Loucy (cell line): ENCODE results near the gene GPR18.

Experiments used
- H2AFZ ChIP-seq: fragments of 200-600 bp; sonication (generic); 2 replicates; pipeline ENCODE4 v1.6.0; 2016; ENCODE audit warnings: antibody characterized with exemption, mild to moderate bottlenecking, low read length, moderate library complexity
- H3F3A ChIP-seq: fragments of 200-600 bp; 2 replicates; pipeline ENCODE4 v1.6.0; 2016; ENCODE audit warnings: antibody characterized with exemption, low read depth, mild to moderate bottlenecking
- H3K27me3 ChIP-seq: fragments of 200-600 bp; sonication (generic); 2 replicates; pipeline ENCODE4 v1.6.1; 2014; ENCODE audit warnings: low read length, mild to moderate bottlenecking; ENCODE audit not compliant: insufficient read depth, poor library complexity, severe bottlenecking
- H3K36me3 ChIP-seq: fragments of 200-600 bp; sonication (generic); 2 replicates; pipeline ENCODE4 v1.6.1; 2016; ENCODE audit warnings: low read length; ENCODE audit not compliant: insufficient read depth
- H3K4me1 ChIP-seq: fragments of 200-600 bp; sonication (generic); 2 replicates; pipeline ENCODE4 v1.5.1; 2014; ENCODE audit warnings: low read length, mild to moderate bottlenecking; ENCODE audit not compliant: insufficient read depth, poor library complexity, severe bottlenecking
- H3K4me2 ChIP-seq: fragments of 200-600 bp; sonication (generic); 2 replicates; pipeline ENCODE4 v1.6.0; 2014; ENCODE audit warnings: antibody characterized with exemption, low read length, low read depth, mild to moderate bottlenecking; ENCODE audit not compliant: poor library complexity, severe bottlenecking
- H3K4me3 ChIP-seq: fragments of 200-600 bp; sonication (generic); 2 replicates; pipeline ENCODE4 v1.5.1; 2014; ENCODE audit warnings: low read length, mild to moderate bottlenecking, mixed read lengths; ENCODE audit not compliant: poor library complexity, severe bottlenecking
- H3K79me2 ChIP-seq: fragments of 200-600 bp; sonication (generic); 2 replicates; pipeline ENCODE4 v1.6.1; 2014; ENCODE audit warnings: low read length; ENCODE audit not compliant: insufficient read depth
- H3K9ac ChIP-seq: fragments of 200-600 bp; sonication (generic); 2 replicates; pipeline ENCODE4 v1.6.0; 2014; ENCODE audit warnings: mild to moderate bottlenecking, low read depth, low read length, moderate library complexity; ENCODE audit not compliant: poor library complexity, severe bottlenecking
- H3K9me2 ChIP-seq: fragments of 200-600 bp; sonication (generic); replicated peaks from 2 replicates; pipeline ENCODE4 v1.6.1; 2016; ENCODE audit warnings: low read depth, low read length, mixed read lengths
- H3K9me3 ChIP-seq: fragments of 200-600 bp; sonication (generic); 2 replicates; pipeline ENCODE4 v1.6.1; 2014; ENCODE audit warnings: mild to moderate bottlenecking, antibody characterized with exemption, low read length, low read depth; ENCODE audit not compliant: insufficient read depth
- H4K20me1 ChIP-seq: fragments of 200-600 bp; sonication (generic); 2 replicates; pipeline ENCODE4 v1.6.0; 2014; ENCODE audit warnings: antibody characterized with exemption, low read length, mild to moderate bottlenecking; ENCODE audit not compliant: insufficient read depth, poor library complexity, severe bottlenecking
- CTCF ChIP-seq: fragments of 200-600 bp; sonication (generic); conservative IDR thresholded peaks from 2 replicates; pipeline ENCODE4 v1.5.1; 2014; ENCODE audit warnings: mild to moderate bottlenecking, antibody characterized with exemption, low read length
- EZH2phosphoT487 ChIP-seq: fragments of 200-600 bp; IDR thresholded peaks from 2 replicates; pipeline ENCODE4 v1.6.1; 2018; ENCODE audit warnings: antibody characterized with exemption, mild to moderate bottlenecking, moderate library complexity, borderline replicate concordance

Gene GPR18

GRCh38 chr13:99278200-99278599 lies 20.0 kb upstream of the GPR18 start:
- Histone ChIP-seq H3K36me3 (peaks cover 23% of the 10 kb centered on the region; the same call in 1 of the 2 replicates), H3F3A (peaks cover 4% of the 10 kb centered on the region; the same call in 1 of the 2 replicates), H3K4me1 (peaks cover 84% of the 10 kb centered on the region), H3K4me3 (peak overlapping the region; percentile 52), H3K4me2 (peak overlapping the region; percentile 60), H3K9ac (peak overlapping the region; percentile 60), H2AFZ (no peak overlapping the region), H3K9me3 (no peaks in the 10 kb centered on the region), H4K20me1 (peaks cover 5% of the 10 kb centered on the region), H3K79me2 (peaks cover 62% of the 10 kb centered on the region), H3K27me3 (no peaks in the 10 kb centered on the region), H3K9me2 (no peaks in the 10 kb centered on the region)
- no peak for TF ChIP-seq EZH2phosphoT487
- TF ChIP-seq CTCF = no peak

GRCh38 chr13:99277629-99278028 lies 19.4 kb upstream of the GPR18 start:
- Histone ChIP-seq H3F3A (peaks cover 2% of the 10 kb centered on the region; the same call in 1 of the 2 replicates), H3K9ac (peak overlapping the region; percentile 60), H3K79me2 (peaks cover 61% of the 10 kb centered on the region), H4K20me1 (peaks cover 5% of the 10 kb centered on the region), H3K9me3 (no peaks in the 10 kb centered on the region), H3K4me3 (peak overlapping the region; percentile 52), H3K36me3 (peaks cover 25% of the 10 kb centered on the region; the same call in 1 of the 2 replicates), H3K27me3 (no peaks in the 10 kb centered on the region), H2AFZ (no peak overlapping the region), H3K4me2 (peak overlapping the region; percentile 60), H3K9me2 (no peaks in the 10 kb centered on the region), H3K4me1 (peaks cover 78% of the 10 kb centered on the region)
- TF ChIP-seq CTCF (no peak), EZH2phosphoT487 (no peak)

DNA sequence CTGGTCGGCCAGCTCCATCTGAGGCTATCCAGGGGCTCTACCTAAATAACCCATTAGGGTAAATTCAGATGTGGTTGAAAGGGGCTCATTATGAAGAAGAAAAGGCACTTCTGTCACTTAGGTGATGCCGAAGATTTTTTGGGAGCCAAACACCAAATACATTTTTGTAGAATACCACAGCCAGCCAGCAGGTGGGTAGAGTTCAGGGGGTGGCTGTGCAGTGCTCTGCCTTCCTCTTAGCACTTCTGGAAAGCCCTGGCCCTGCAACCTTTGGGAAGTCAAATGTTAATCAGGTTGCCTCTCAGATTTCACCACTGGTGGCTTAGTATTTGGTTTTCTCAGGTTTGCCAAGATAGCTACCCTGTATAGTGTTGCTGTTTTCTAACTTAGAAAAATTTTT lies 18.5 kb upstream of the GPR18 start:
- Histone ChIP-seq H3K27me3 (no peaks in the 10 kb centered on the region), H3K4me3 (peak overlapping the region; percentile 24), H3K4me1 (peaks cover 69% of the 10 kb centered on the region), H4K20me1 (peaks cover 5% of the 10 kb centered on the region), H3K9ac (peak overlapping the region; percentile 12), H3K9me3 (no peaks in the 10 kb centered on the region), H3K4me2 (peak overlapping the region; percentile 61), H2AFZ (no peak overlapping the region), H3K36me3 (peaks cover 30% of the 10 kb centered on the region; the same call in 1 of the 2 replicates), H3K9me2 (no peaks in the 10 kb centered on the region), H3K79me2 (peaks cover 70% of the 10 kb centered on the region), H3F3A (peaks cover 2% of the 10 kb centered on the region; the same call in 1 of the 2 replicates)
- peak; percentile 48 for TF ChIP-seq CTCF
- TF ChIP-seq EZH2phosphoT487 = no peak
